ENCODE measurements around the gene TUBB6. TPM values are rescaled to one million over a fixed set of nuclear protein-coding genes. Genes with fewer than 3 reads are reported as not detected.

Gene TUBB6
- total RNA-seq, 1 experiment from 2014 or later: 149 TPM

- ChIA-PET CTCF (no interaction called here), POLR2A (no interaction called here)
- Histone ChIP-seq H3K4me1 (no peaks in the 10 kb centered on the region), H3K4me3 (ENCODE audit: low read depth, low read length) (no peak overlapping the region), H3K9me3 (no peaks in the 10 kb centered on the region), H3K27me3 (replicated peaks; ENCODE audit: control insufficient read depth, insufficient read depth, low read length) (no peaks in the 10 kb centered on the region), H3K36me3 (ENCODE audit: control insufficient read depth, insufficient read depth, low read length) (peaks cover 3% of the 10 kb centered on the region; the same call in 1 of the 2 replicates)
- Mint-ChIP-seq H3K4me1 (ENCODE audit: low read depth, unreplicated experiment) (no peaks in the 10 kb centered on the region), H3K36me3 (ENCODE audit: insufficient read depth, unreplicated experiment) (peaks cover 61% of the 10 kb centered on the region), H3K4me3 (ENCODE audit: unreplicated experiment) (no peak overlapping the region), H3K9me3 (ENCODE audit: unreplicated experiment) (no peaks in the 10 kb centered on the region), H3K27me3 (ENCODE audit: insufficient read depth, unreplicated experiment) (no peaks in the 10 kb centered on the region), H3K27ac (ENCODE audit: unreplicated experiment) (no peak overlapping the region)
- DNase-seq: no peak
- no peak for TF ChIP-seq CTCF (IDR thresholded peaks at IDR 0.05; ENCODE audit: insufficient read depth in 1 of 2, low read depth in 1 of 2, low read length in 1 of 2, severe bottlenecking in 1 of 2, unreplicated experiment in 1 of 2)
- no TSS peak for BruUV-seq (replicated peaks)
- intact Hi-C loops (cut with micrococcal nuclease; ENCODE audit: unreplicated experiment): no loop called here
These were observed 44.1 kb downstream of the TUBB6 start for GRCh38 chr18:12352188-12352587.

GRCh38 chr18:12359515-12359927 lies 51.5 kb downstream of the TUBB6 start:
- H3K27ac Mint-ChIP-seq (ENCODE audit: unreplicated experiment): no peak overlapping the region
- DNase-seq: no peak
- ChIA-PET CTCF (no interaction called here), POLR2A (interaction anchor here (1.5 kb wide), 1 partner anchor 18 kb away, joined by 3 read pairs; no protein-coding TSS in a partner anchor)
- H3K9me3 Mint-ChIP-seq (ENCODE audit: unreplicated experiment): no peaks in the 10 kb centered on the region
- H3K4me3 ChIP-seq (ENCODE audit: low read depth, low read length): no peak overlapping the region
- H3K4me3 Mint-ChIP-seq (ENCODE audit: unreplicated experiment): no peak overlapping the region
- no peak for TF ChIP-seq CTCF (IDR thresholded peaks at IDR 0.05; ENCODE audit: insufficient read depth in 1 of 2, low read depth in 1 of 2, low read length in 1 of 2, severe bottlenecking in 1 of 2, unreplicated experiment in 1 of 2)
- peaks cover 78% of the 10 kb centered on the region for H3K36me3 Mint-ChIP-seq (ENCODE audit: insufficient read depth, unreplicated experiment)
- peaks cover 3% of the 10 kb centered on the region for H3K36me3 ChIP-seq (ENCODE audit: control insufficient read depth, insufficient read depth, low read length)
- no peaks in the 10 kb centered on the region for H3K4me1 ChIP-seq
- H3K27me3 ChIP-seq (replicated peaks; ENCODE audit: control insufficient read depth, insufficient read depth, low read length): no peaks in the 10 kb centered on the region
- no peaks in the 10 kb centered on the region for H3K4me1 Mint-ChIP-seq (ENCODE audit: low read depth, unreplicated experiment)
- H3K9me3 ChIP-seq: no peaks in the 10 kb centered on the region
- no TSS peak for BruUV-seq (replicated peaks)
- no peaks in the 10 kb centered on the region for H3K27me3 Mint-ChIP-seq (ENCODE audit: insufficient read depth, unreplicated experiment)
- intact Hi-C loops (cut with micrococcal nuclease; ENCODE audit: unreplicated experiment): no loop called here

- BruUV-seq (replicated peaks): no TSS peak
- no peaks in the 10 kb centered on the region for H3K4me1 ChIP-seq
- no peak overlapping the region for H3K4me3 Mint-ChIP-seq (ENCODE audit: unreplicated experiment)
- no peak overlapping the region for H3K4me3 ChIP-seq (ENCODE audit: low read depth, low read length)
- no peaks in the 10 kb centered on the region for H3K27me3 Mint-ChIP-seq (ENCODE audit: insufficient read depth, unreplicated experiment)
- ChIA-PET POLR2A (no interaction called here), CTCF (interaction anchor here (1.6 kb wide), 1 partner anchor 34 kb away, joined by 3 read pairs; no protein-coding TSS in a partner anchor)
- H3K4me1 Mint-ChIP-seq (ENCODE audit: low read depth, unreplicated experiment): no peaks in the 10 kb centered on the region
- H3K9me3 ChIP-seq: no peaks in the 10 kb centered on the region
- no peaks in the 10 kb centered on the region for H3K27me3 ChIP-seq (replicated peaks; ENCODE audit: control insufficient read depth, insufficient read depth, low read length)
- H3K27ac Mint-ChIP-seq (ENCODE audit: unreplicated experiment): no peak overlapping the region
- peaks cover 4% of the 10 kb centered on the region; the same call in 1 of the 2 replicates for H3K36me3 ChIP-seq (ENCODE audit: control insufficient read depth, insufficient read depth, low read length)
- H3K36me3 Mint-ChIP-seq (ENCODE audit: insufficient read depth, unreplicated experiment): peaks cover 71% of the 10 kb centered on the region
- DNase-seq: no peak
- H3K9me3 Mint-ChIP-seq (ENCODE audit: unreplicated experiment): no peaks in the 10 kb centered on the region
- intact Hi-C loops (cut with micrococcal nuclease; ENCODE audit: unreplicated experiment): no loop called here
- no peak for TF ChIP-seq CTCF (IDR thresholded peaks at IDR 0.05; ENCODE audit: insufficient read depth in 1 of 2, low read depth in 1 of 2, low read length in 1 of 2, severe bottlenecking in 1 of 2, unreplicated experiment in 1 of 2)
These were observed 53.8 kb downstream of the TUBB6 start for GRCh38 chr18:12361770-12362378.
